ENCODE results near the gene RMC1. TPM values are rescaled to one million over a fixed set of nuclear protein-coding genes. Genes with fewer than 3 reads are reported as not detected.

Gene RMC1
- total RNA-seq, 2 donors from 2014 or later = 9.9 to 15.5 TPM

GRCh38 chr18:23545247-23545789 lies 42.0 kb downstream of the RMC1 start:
- Histone ChIP-seq H3K36me3 (replicated peaks in 1 of 2; ENCODE audit: insufficient read depth in 1 of 2, low read depth in 2 of 2) (peaks cover 0 to 18% of the 10 kb centered on the region in 2 donors), H3K27ac (no peak overlapping the region), H3K9me3 (no peaks in the 10 kb centered on the region), H3K4me1 (no peaks in the 10 kb centered on the region), H3K27me3 (no peaks in the 10 kb centered on the region), H3K4me3 (no peak overlapping the region)
- no peak for DNase-seq
- ATAC-seq = no peak
- 78 to 91% methylated on average over 13 of the region's 13 CpGs for WGBS, 2 donors
- intact Hi-C loops (cut with DNase I) = no loop called here
- TF ChIP-seq CTCF (IDR thresholded peaks at IDR 0.05) (no peak), POLR2A (IDR thresholded peaks at IDR 0.05) (no peak)

GRCh38 chr18:23547306-23547705 lies 44.0 kb downstream of the RMC1 start:
- DNase-seq = no peak
- H3K36me3 ChIP-seq (replicated peaks in 1 of 2; ENCODE audit: insufficient read depth in 1 of 2, low read depth in 2 of 2) = peaks cover 0 to 7% of the 10 kb centered on the region in 2 donors
- H3K27ac ChIP-seq = no peak overlapping the region
- no peaks in the 10 kb centered on the region for H3K4me1 ChIP-seq
- intact Hi-C loops (cut with DNase I) = no loop called here
- H3K4me3 ChIP-seq = no peak overlapping the region
- H3K27me3 ChIP-seq = no peaks in the 10 kb centered on the region
- no peaks in the 10 kb centered on the region for H3K9me3 ChIP-seq
- 82 to 89% methylated on average over 3 of the region's 3 CpGs for WGBS, 2 donors
- TF ChIP-seq CTCF (IDR thresholded peaks at IDR 0.05) = no peak
- no peak for TF ChIP-seq POLR2A (IDR thresholded peaks at IDR 0.05)
- ATAC-seq = no peak

- peaks cover 0 to 5% of the 10 kb centered on the region in 2 donors for H3K36me3 ChIP-seq (replicated peaks in 1 of 2; ENCODE audit: insufficient read depth in 1 of 2, low read depth in 2 of 2)
- 42 to 71% methylated on average over 3 of the region's 3 CpGs for WGBS, 2 donors
These were observed 44.5 kb downstream of the RMC1 start for GRCh38 chr18:23547846-23548245.

GRCh38 chr18:23548275-23548674 lies 45.0 kb downstream of the RMC1 start:
- H3K27me3 ChIP-seq = no peaks in the 10 kb centered on the region
- no peak for TF ChIP-seq CTCF (IDR thresholded peaks at IDR 0.05)
- TF ChIP-seq POLR2A (IDR thresholded peaks at IDR 0.05) = no peak
- DNase-seq (no peak), ATAC-seq (no peak)
- H3K4me3 ChIP-seq = no peak overlapping the region
- no peaks in the 10 kb centered on the region for H3K9me3 ChIP-seq
- 77 to 83% methylated on average over 2 of the region's 2 CpGs for whole genome bisulfite sequencing, 2 donors
- H3K27ac ChIP-seq = no peak overlapping the region
- intact Hi-C loops (cut with DNase I) = no loop called here
- H3K4me1 ChIP-seq = no peaks in the 10 kb centered on the region
- H3K36me3 ChIP-seq (replicated peaks in 1 of 2; ENCODE audit: insufficient read depth in 1 of 2, low read depth in 2 of 2) = peaks cover 0 to 5% of the 10 kb centered on the region in 2 donors

More at GRCh38 chr18:23547846-23548245, 44.5 kb downstream of the RMC1 start:
- H3K27ac ChIP-seq = no peak overlapping the region
- H3K27me3 ChIP-seq = no peaks in the 10 kb centered on the region
- ATAC-seq (no peak), DNase-seq (no peak)
- H3K4me3 ChIP-seq = no peak overlapping the region
- intact Hi-C loops (cut with DNase I) = no loop called here
- no peaks in the 10 kb centered on the region for H3K4me1 ChIP-seq
- no peak for TF ChIP-seq POLR2A (IDR thresholded peaks at IDR 0.05)
- no peak for TF ChIP-seq CTCF (IDR thresholded peaks at IDR 0.05)
- no peaks in the 10 kb centered on the region for H3K9me3 ChIP-seq

GRCh38 chr18:23548719-23549118 lies 45.4 kb downstream of the RMC1 start:
- Histone ChIP-seq H3K9me3 (no peaks in the 10 kb centered on the region), H3K4me1 (no peaks in the 10 kb centered on the region), H3K4me3 (no peak overlapping the region), H3K27me3 (no peaks in the 10 kb centered on the region), H3K27ac (no peak overlapping the region), H3K36me3 (replicated peaks in 1 of 2; ENCODE audit: insufficient read depth in 1 of 2, low read depth in 2 of 2) (peaks cover 0 to 5% of the 10 kb centered on the region in 2 donors)
- DNase-seq = no peak
- intact Hi-C loops (cut with DNase I) = no loop called here
- TF ChIP-seq CTCF (IDR thresholded peaks at IDR 0.05) (no peak), POLR2A (IDR thresholded peaks at IDR 0.05) (no peak)
- ATAC-seq = no peak
- WGBS, 2 donors = 96 to 97% methylated on average over 3 of the region's 3 CpGs
